B cell (primary cell): ENCODE measurements around the gene RAB5A. TPM values are rescaled to one million over a fixed set of nuclear protein-coding genes. Genes with fewer than 3 reads are reported as not detected.

Experiments used
- ATAC-seq: fragments of 200-7000 bp; cut with Tn5 transposase; one replicate; pipeline ENCODE4 v1.10.0; 2021; ENCODE audit warnings: low read depth, mild to moderate bottlenecking, moderate number of reproducible peaks, moderate library complexity
- CTCF ChIA-PET: fragments of 350-600 bp; sonication (Branson Sonifier 250); formaldehyde crosslinking; loops from one replicate; lab custom pipeline; 2021; ENCODE audit warnings: antibody characterized with exemption, inconsistent platforms; lab: Charles Lee
- POLR2A ChIA-PET: fragments of 350-600 bp; sonication (Branson Sonifier 250); formaldehyde crosslinking; loops from one replicate; lab custom pipeline; 2021; ENCODE audit warnings: antibody characterized with exemption; lab: Charles Lee
- DNase-seq: peaks from one replicate; pipeline ENCODE4 v3.0.0; 2013
- H2AFZ ChIP-seq: 2 replicates; pipeline ENCODE4 v1.6.1; 2012; ENCODE audit warnings: mild to moderate bottlenecking, low read depth, low read length; ENCODE audit not compliant: insufficient read depth, poor library complexity, severe bottlenecking
- H3K27ac ChIP-seq, 2 donors: 1 replicate in 1 of 2; 2 replicates in 1 of 2; pipeline ENCODE4 v1.5.1; 2012 to 2013; ENCODE audit warnings: low read length in 2 of 2, mild to moderate bottlenecking in 2 of 2, moderate library complexity in 1 of 2
- H3K27me3 ChIP-seq, 4 experiments: fragments of 200-600 bp in 1 of 4; sonication (generic) in 1 of 4; replicated peaks in 1 of 4; 1 replicate in 2 of 4; 2 replicates in 2 of 4; pipeline versions ENCODE4 v1.6.1 to v1.7.0; 2013 to 2016; ENCODE audit warnings: low read length in 3 of 4, mild to moderate bottlenecking in 2 of 4, mixed read lengths in 1 of 4, moderate library complexity in 1 of 4; ENCODE audit not compliant: insufficient read depth in 4 of 4, control insufficient read depth in 3 of 4; ENCODE audit errors: control extremely low read depth in 1 of 4
- H3K36me3 ChIP-seq, 2 experiments: replicated peaks in 1 of 2; 1 replicate in 1 of 2; 2 replicates in 1 of 2; pipeline versions ENCODE4 v1.6.1 to v1.7.1; 2013; ENCODE audit warnings: low read length in 1 of 2; ENCODE audit not compliant: insufficient read depth in 2 of 2, control insufficient read depth in 1 of 2; ENCODE audit errors: control extremely low read depth in 1 of 2, extremely low read depth in 1 of 2
- H3K4me1 ChIP-seq, 2 donors: fragments of 200-600 bp in 1 of 2; sonication (generic) in 1 of 2; 1 replicate in 1 of 2; 2 replicates in 1 of 2; pipeline versions ENCODE4 v1.5.1 to v1.6.1; 2013 to 2017; ENCODE audit warnings: low read length in 2 of 2; ENCODE audit not compliant: control insufficient read depth in 2 of 2, insufficient read depth in 2 of 2
- H3K4me2 ChIP-seq: replicated peaks from 2 replicates; pipeline ENCODE3; 2012; ENCODE audit warnings: mild to moderate bottlenecking, low read depth, low read length; ENCODE audit not compliant: poor library complexity, severe bottlenecking
- H3K4me3 ChIP-seq, 5 experiments: fragments of 200-600 bp in 1 of 5; sonication (generic) in 1 of 5; 1 replicate in 3 of 5; 2 replicates in 2 of 5; pipeline versions ENCODE4 v1.5.1 to v1.7.0; 2011 to 2016; ENCODE audit warnings: low read length in 4 of 5, mild to moderate bottlenecking in 4 of 5, low read depth in 2 of 5, control low read depth in 1 of 5, moderate library complexity in 1 of 5; ENCODE audit not compliant: insufficient read depth in 1 of 5; ENCODE audit errors: control extremely low read depth in 1 of 5, extremely low read depth in 1 of 5
- H3K79me2 ChIP-seq: fragments of 200-600 bp; sonication (generic); one replicate; pipeline ENCODE4 v1.6.0; 2016; ENCODE audit warnings: low read length; ENCODE audit not compliant: control insufficient read depth, insufficient read depth
- H3K9ac ChIP-seq: fragments of 200-600 bp; sonication (generic); 2 replicates; pipeline ENCODE4 v1.6.1; 2017; ENCODE audit warnings: mild to moderate bottlenecking, low read length, moderate library complexity
- H3K9me3 ChIP-seq, 3 donors: one replicate each; pipeline versions ENCODE4 v1.6.1 to v1.7.1; 2013; ENCODE audit warnings: low read length in 2 of 3; ENCODE audit not compliant: control insufficient read depth in 2 of 3, insufficient read depth in 1 of 3; ENCODE audit errors: control extremely low read depth in 1 of 3
- H4K20me1 ChIP-seq: 2 replicates; pipeline ENCODE4 v1.6.0; 2012; ENCODE audit warnings: mild to moderate bottlenecking, low read length; ENCODE audit not compliant: insufficient read depth, control insufficient read depth, poor library complexity, severe bottlenecking
- H3K27ac Mint-ChIP-seq: one replicate; pipeline ENCODE4 v1.8.0; 2021; ENCODE audit warnings: mixed read lengths
- H3K27me3 Mint-ChIP-seq: one replicate; pipeline ENCODE4 v1.8.0; 2021; ENCODE audit warnings: mixed read lengths
- H3K4me1 Mint-ChIP-seq: one replicate; pipeline ENCODE4 v1.8.0; 2021; ENCODE audit warnings: mixed read lengths
- H3K4me3 Mint-ChIP-seq: one replicate; pipeline ENCODE4 v1.8.0; 2021; ENCODE audit warnings: mixed read lengths
- H3K9me3 Mint-ChIP-seq: one replicate; pipeline ENCODE4 v1.8.0; 2022; ENCODE audit warnings: mixed read lengths; ENCODE audit not compliant: insufficient read depth
- EZH2 ChIP-seq: IDR thresholded peaks from 2 replicates; pipeline ENCODE4 v1.6.1; 2012; ENCODE audit warnings: borderline replicate concordance, low read depth, mild to moderate bottlenecking, moderate library complexity, low read length; ENCODE audit not compliant: insufficient read depth, poor library complexity, severe bottlenecking
- WGBS: methylation state at CpG from one replicate; pipeline ENCODE4 v1.1.5; 2013; ENCODE audit warnings: missing lambda C conversion rate; ENCODE audit not compliant: insufficient coverage; 5-methylcytosine and 5-hydroxymethylcytosine counted together
- intact Hi-C: fragments of 100-400 bp; cut with micrococcal nuclease; formaldehyde crosslinking; loops from one replicate; pipeline ENCODE4 v1.10.0; 2022
- polyA plus RNA-seq: library from polyadenylated mRNA; depleted of rRNA; stranded (reverse); fragments of >200 nt; gene quantifications from 2 replicates; pipeline ENCODE4 v1.2.3, GENCODE V29; 2012
- total RNA-seq, 2 donors: library from RNA; stranded (reverse); fragments of 120-200 nt in 1 of 2; gene quantifications; 1 replicate in 1 of 2; 2 replicates in 1 of 2; pipeline versions ENCODE4 v1.2.3 to v1.2.4, GENCODE V29; 2013 to 2022
- TF ChIP-seq, protein P1 (sequence below): fragments of 200-600 bp; IDR thresholded peaks from one replicate; pipeline ENCODE4 v1.8.0; 2022; ENCODE audit warnings: antibody characterized with exemption, mild to moderate bottlenecking

Gene RAB5A
- total and polyA plus RNA-seq, 2 donors (not counting 1 experiment from before 2014, with no cell fraction given): 21.7 to 59.4 TPM

GRCh38 chr3:20008646-20009045 lies 61.7 kb downstream of the RAB5A start:
- intact Hi-C loops: no loop called here
- no peaks in the 10 kb centered on the region for H4K20me1 ChIP-seq
- no peak overlapping the region for H3K9ac ChIP-seq
- DNase-seq (no peak), ATAC-seq (no peak)
- no peaks in the 10 kb centered on the region for H3K4me1 Mint-ChIP-seq
- no peak overlapping the region for H3K27ac Mint-ChIP-seq
- H3K9me3 Mint-ChIP-seq: no peaks in the 10 kb centered on the region
- no peaks in the 10 kb centered on the region for H3K9me3 ChIP-seq
- H3K27me3 Mint-ChIP-seq: no peaks in the 10 kb centered on the region
- no peaks in the 10 kb centered on the region for H3K27me3 ChIP-seq
- no peak overlapping the region for H3K27ac ChIP-seq
- no peaks in the 10 kb centered on the region for H3K4me1 ChIP-seq
- TF ChIP-seq, protein P1, sequence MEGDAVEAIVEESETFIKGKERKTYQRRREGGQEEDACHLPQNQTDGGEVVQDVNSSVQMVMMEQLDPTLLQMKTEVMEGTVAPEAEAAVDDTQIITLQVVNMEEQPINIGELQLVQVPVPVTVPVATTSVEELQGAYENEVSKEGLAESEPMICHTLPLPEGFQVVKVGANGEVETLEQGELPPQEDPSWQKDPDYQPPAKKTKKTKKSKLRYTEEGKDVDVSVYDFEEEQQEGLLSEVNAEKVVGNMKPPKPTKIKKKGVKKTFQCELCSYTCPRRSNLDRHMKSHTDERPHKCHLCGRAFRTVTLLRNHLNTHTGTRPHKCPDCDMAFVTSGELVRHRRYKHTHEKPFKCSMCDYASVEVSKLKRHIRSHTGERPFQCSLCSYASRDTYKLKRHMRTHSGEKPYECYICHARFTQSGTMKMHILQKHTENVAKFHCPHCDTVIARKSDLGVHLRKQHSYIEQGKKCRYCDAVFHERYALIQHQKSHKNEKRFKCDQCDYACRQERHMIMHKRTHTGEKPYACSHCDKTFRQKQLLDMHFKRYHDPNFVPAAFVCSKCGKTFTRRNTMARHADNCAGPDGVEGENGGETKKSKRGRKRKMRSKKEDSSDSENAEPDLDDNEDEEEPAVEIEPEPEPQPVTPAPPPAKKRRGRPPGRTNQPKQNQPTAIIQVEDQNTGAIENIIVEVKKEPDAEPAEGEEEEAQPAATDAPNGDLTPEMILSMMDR: no peak
- no peak for TF ChIP-seq EZH2
- no CpG with 5 or more reads among the region's 2 CpGs for WGBS
- no peaks in the 10 kb centered on the region for H3K36me3 ChIP-seq
- ChIA-PET POLR2A (no interaction called here), CTCF (no interaction called here)
- H3K4me2 ChIP-seq: no peak overlapping the region
- no peak overlapping the region for H2AFZ ChIP-seq
- H3K79me2 ChIP-seq: no peaks in the 10 kb centered on the region
- H3K4me3 Mint-ChIP-seq: no peak overlapping the region
- no peak overlapping the region for H3K4me3 ChIP-seq

GRCh38 chr3:20012164-20012563 lies 65.3 kb downstream of the RAB5A start, which contains the start of gene PP2D1:
Gene PP2D1 (minus strand): TSS chr3:20012264. CDS start chr3:20012072, 192 bp downstream.
- POLR2A ChIA-PET: no interaction called here

More at GRCh38 chr3:20012164-20012563, 65.3 kb downstream of the RAB5A start, which contains the start of gene PP2D1:
- CTCF ChIA-PET: no interaction called here
- Histone ChIP-seq H4K20me1 (no peaks in the 10 kb centered on the region), H3K4me3 (no peak within 1 kb of the TSS), H3K79me2 (no peaks in the 10 kb centered on the region), H3K27me3 (no peaks in the 10 kb centered on the region), H3K4me2 (no peak within 1 kb of the TSS), H3K9ac (no peak within 1 kb of the TSS), H3K9me3 (no peaks in the 10 kb centered on the region), H3K4me1 (no peaks in the 10 kb centered on the region), H3K27ac (no peak within 1 kb of the TSS), H3K36me3 (no peaks in the 10 kb centered on the region), H2AFZ (no peak within 1 kb of the TSS)
- DNase-seq (no peak), ATAC-seq (no peak)
- Mint-ChIP-seq H3K27ac (no peak within 1 kb of the TSS), H3K4me3 (no peak within 1 kb of the TSS), H3K9me3 (no peaks in the 10 kb centered on the region), H3K4me1 (no peaks in the 10 kb centered on the region), H3K27me3 (no peaks in the 10 kb centered on the region)
- WGBS: 100% methylated on average over 1 of the region's 4 CpGs
- intact Hi-C loops: no loop called here
- TF ChIP-seq, protein P1: no peak
- no peak for TF ChIP-seq EZH2
